Measurements from ENCODE around the gene XIAP.

DNA sequence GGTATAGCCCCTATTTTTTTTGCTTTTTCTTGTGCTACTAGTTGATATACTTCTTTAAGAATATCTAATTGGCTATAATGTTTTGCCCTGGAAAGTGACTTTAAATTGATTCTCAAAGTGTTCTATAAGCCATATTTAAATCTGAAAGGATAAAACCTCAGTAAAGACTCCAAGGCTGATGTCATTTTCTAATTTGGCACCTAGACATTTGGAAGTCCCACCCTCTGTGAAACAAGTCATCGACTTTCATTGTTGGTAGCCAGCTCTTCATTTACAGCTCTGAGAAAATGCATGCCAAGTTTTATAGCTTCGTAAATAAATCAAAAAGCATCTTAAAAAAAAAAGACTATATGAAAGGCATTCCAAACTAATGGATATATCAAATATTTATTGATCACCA, 83.6 kb downstream of the XIAP start:
- TF ChIP-seq CTCF (conservative IDR thresholded peaks at IDR 0.05; ENCODE audit: low read length) (no peak), EZH2phosphoT487 (IDR thresholded peaks at IDR 0.05; ENCODE audit: borderline replicate concordance) (no peak)

All from Loucy (cell line).